ENCODE data around the gene DHDH.

DHDH gene

GRCh38 chr19:48988860-48989259 is 55.4 kb downstream of the DHDH start:
- no peak overlapping the region for H3K27ac ChIP-seq (ENCODE audit: low read depth, low read length)
- no peaks in the 10 kb centered on the region for H4K20me1 ChIP-seq (ENCODE audit: low read depth, low read length)
- no peaks in the 10 kb centered on the region for H3K27me3 ChIP-seq (ENCODE audit: low read length)
- H3K9me3 ChIP-seq (ENCODE audit: insufficient read depth, low read length) = no peaks in the 10 kb centered on the region
- H3K4me3 ChIP-seq (ENCODE audit: insufficient read depth, low read length, poor library complexity, severe bottlenecking) = no peak overlapping the region
- H3F3A ChIP-seq (ENCODE audit: insufficient read depth) = no peaks in the 10 kb centered on the region
- no peak for TF ChIP-seq EZH2phosphoT487 (conservative IDR thresholded peaks at IDR 0.05; ENCODE audit: low read length)
- TF ChIP-seq, protein P1, sequence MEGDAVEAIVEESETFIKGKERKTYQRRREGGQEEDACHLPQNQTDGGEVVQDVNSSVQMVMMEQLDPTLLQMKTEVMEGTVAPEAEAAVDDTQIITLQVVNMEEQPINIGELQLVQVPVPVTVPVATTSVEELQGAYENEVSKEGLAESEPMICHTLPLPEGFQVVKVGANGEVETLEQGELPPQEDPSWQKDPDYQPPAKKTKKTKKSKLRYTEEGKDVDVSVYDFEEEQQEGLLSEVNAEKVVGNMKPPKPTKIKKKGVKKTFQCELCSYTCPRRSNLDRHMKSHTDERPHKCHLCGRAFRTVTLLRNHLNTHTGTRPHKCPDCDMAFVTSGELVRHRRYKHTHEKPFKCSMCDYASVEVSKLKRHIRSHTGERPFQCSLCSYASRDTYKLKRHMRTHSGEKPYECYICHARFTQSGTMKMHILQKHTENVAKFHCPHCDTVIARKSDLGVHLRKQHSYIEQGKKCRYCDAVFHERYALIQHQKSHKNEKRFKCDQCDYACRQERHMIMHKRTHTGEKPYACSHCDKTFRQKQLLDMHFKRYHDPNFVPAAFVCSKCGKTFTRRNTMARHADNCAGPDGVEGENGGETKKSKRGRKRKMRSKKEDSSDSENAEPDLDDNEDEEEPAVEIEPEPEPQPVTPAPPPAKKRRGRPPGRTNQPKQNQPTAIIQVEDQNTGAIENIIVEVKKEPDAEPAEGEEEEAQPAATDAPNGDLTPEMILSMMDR (IDR thresholded peaks at IDR 0.05; ENCODE audit: insufficient read depth, low read length, poor library complexity, severe bottlenecking) = no peak
- no peaks in the 10 kb centered on the region for H3K36me3 ChIP-seq (ENCODE audit: low read length)
- H3K9ac ChIP-seq (ENCODE audit: low read length) = no peak overlapping the region
- H2AFZ ChIP-seq (ENCODE audit: low read depth, low read length, severe bottlenecking) = no peak overlapping the region
- H3K9me2 ChIP-seq (replicated peaks; ENCODE audit: insufficient read depth, low read length) = no peaks in the 10 kb centered on the region
- no peak overlapping the region for H3K4me2 ChIP-seq (ENCODE audit: low read depth, low read length, poor library complexity, severe bottlenecking)
- peaks cover 15% of the 10 kb centered on the region for H3K79me2 ChIP-seq (ENCODE audit: insufficient read depth, low read length)

DNA sequence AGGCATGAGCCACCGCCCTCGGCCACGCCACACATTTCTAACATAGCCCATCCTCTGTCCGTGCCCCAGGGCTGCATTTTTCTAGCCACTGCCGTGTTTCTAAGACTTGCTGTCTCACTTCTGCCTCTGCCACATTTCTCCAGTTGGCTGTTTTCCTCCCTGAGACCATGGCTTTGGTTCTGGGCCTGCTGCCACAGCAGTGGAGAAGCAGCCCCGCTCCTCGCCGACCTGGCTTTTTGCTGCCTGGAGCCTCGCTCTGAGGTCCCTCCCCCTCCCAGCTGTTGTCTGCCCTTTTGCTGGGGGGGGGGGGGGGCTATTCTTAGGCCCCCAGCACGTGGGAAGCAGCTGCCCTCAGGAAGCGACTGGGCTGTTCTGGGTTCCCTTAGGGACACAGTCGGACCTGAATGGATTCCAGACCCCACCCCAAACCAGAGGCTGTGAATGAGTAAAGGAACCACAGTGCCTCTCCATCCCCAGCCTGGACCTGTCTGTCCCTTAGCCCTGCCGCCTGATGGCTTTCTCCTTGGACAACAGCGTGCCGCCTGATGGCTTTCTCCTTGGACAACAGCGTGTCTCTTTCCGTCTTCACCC is 56.3 kb downstream of the DHDH start:
- no peak overlapping the region for H3K27ac ChIP-seq (ENCODE audit: low read depth, low read length)
- H2AFZ ChIP-seq (ENCODE audit: low read depth, low read length, severe bottlenecking) = no peak overlapping the region
- H3K9me2 ChIP-seq (replicated peaks; ENCODE audit: insufficient read depth, low read length) = no peaks in the 10 kb centered on the region
- no peaks in the 10 kb centered on the region for H3F3A ChIP-seq (ENCODE audit: insufficient read depth)
- TF ChIP-seq, protein P1 (IDR thresholded peaks at IDR 0.05; ENCODE audit: insufficient read depth, low read length, poor library complexity, severe bottlenecking) = no peak
- no peak for TF ChIP-seq EZH2phosphoT487 (conservative IDR thresholded peaks at IDR 0.05; ENCODE audit: low read length)
- no peaks in the 10 kb centered on the region for H4K20me1 ChIP-seq (ENCODE audit: low read depth, low read length)
- no peak overlapping the region for H3K4me3 ChIP-seq (ENCODE audit: insufficient read depth, low read length, poor library complexity, severe bottlenecking)
- no peak overlapping the region for H3K9ac ChIP-seq (ENCODE audit: low read length)
- peaks cover 24% of the 10 kb centered on the region for H3K79me2 ChIP-seq (ENCODE audit: insufficient read depth, low read length)
- H3K9me3 ChIP-seq (ENCODE audit: insufficient read depth, low read length) = no peaks in the 10 kb centered on the region
- no peak overlapping the region for H3K4me2 ChIP-seq (ENCODE audit: low read depth, low read length, poor library complexity, severe bottlenecking)
- no peaks in the 10 kb centered on the region for H3K27me3 ChIP-seq (ENCODE audit: low read length)
- no peaks in the 10 kb centered on the region for H3K36me3 ChIP-seq (ENCODE audit: low read length)

DNA sequence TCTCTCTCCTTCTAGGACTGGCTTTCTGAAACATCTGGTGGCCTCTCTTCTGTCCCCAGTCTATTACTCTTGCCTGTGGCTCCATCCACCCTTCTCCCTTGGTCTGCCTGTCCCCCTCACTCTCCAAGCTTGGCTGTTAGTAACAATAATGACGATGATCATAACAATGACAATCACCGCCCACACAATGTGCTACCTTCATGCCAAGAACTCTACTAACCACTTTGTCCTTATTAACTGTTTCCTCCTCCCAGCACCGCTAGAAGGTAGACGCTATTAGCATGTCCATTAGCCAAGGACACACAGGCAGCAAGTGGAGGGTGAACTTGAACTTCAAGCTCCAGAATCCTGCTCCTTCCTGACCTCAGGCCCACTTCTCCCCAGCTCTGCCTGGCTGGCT is 56.9 kb downstream of the DHDH start:
- TF ChIP-seq EZH2phosphoT487 (conservative IDR thresholded peaks at IDR 0.05; ENCODE audit: low read length) = no peak
- TF ChIP-seq, protein P1 (IDR thresholded peaks at IDR 0.05; ENCODE audit: insufficient read depth, low read length, poor library complexity, severe bottlenecking) = no peak
- Histone ChIP-seq H3K9ac (ENCODE audit: low read length) (no peak overlapping the region), H3K9me2 (replicated peaks; ENCODE audit: insufficient read depth, low read length) (no peaks in the 10 kb centered on the region), H2AFZ (ENCODE audit: low read depth, low read length, severe bottlenecking) (no peak overlapping the region), H3K4me3 (ENCODE audit: insufficient read depth, low read length, poor library complexity, severe bottlenecking) (no peak overlapping the region), H3K9me3 (ENCODE audit: insufficient read depth, low read length) (no peaks in the 10 kb centered on the region), H3K27ac (ENCODE audit: low read depth, low read length) (no peak overlapping the region), H3K27me3 (ENCODE audit: low read length) (no peaks in the 10 kb centered on the region), H3F3A (ENCODE audit: insufficient read depth) (no peaks in the 10 kb centered on the region), H3K4me2 (ENCODE audit: low read depth, low read length, poor library complexity, severe bottlenecking) (no peak overlapping the region), H3K36me3 (ENCODE audit: low read length) (no peaks in the 10 kb centered on the region), H4K20me1 (ENCODE audit: low read depth, low read length) (no peaks in the 10 kb centered on the region), H3K79me2 (ENCODE audit: insufficient read depth, low read length) (peaks cover 30% of the 10 kb centered on the region)
